GM06990 (cell line): ENCODE data around the gene LOXL1.

Experiments
- DNase-seq: peaks from one replicate; pipeline ENCODE4 v3.0.0-alpha.2; 2011; ENCODE audit not compliant: insufficient read length; ENCODE audit errors: extremely low read depth
- H3K27me3 ChIP-seq: replicated peaks from 2 replicates; pipeline ENCODE4 v1.6.0; 2011; ENCODE audit warnings: low read length; ENCODE audit not compliant: control insufficient read depth, insufficient read depth
- H3K36me3 ChIP-seq: 2 replicates; pipeline ENCODE4 v1.5.1; 2011; ENCODE audit warnings: low read length; ENCODE audit not compliant: control insufficient read depth, insufficient read depth
- H3K4me3 ChIP-seq: replicated peaks from 2 replicates; pipeline ENCODE4 v1.5.1; 2011; ENCODE audit warnings: low read depth, mild to moderate bottlenecking, control low read depth, low read length
- TF ChIP-seq, protein P1 (sequence below): IDR thresholded peaks from 2 replicates; pipeline ENCODE4 v1.5.1; 2011; ENCODE audit warnings: low read length, control low read depth, mild to moderate bottlenecking, inconsistent platforms; ENCODE audit not compliant: insufficient read depth, poor library complexity, severe bottlenecking

LOXL1 gene

GRCh38 chr15:73994912-73995622 is 68.8 kb downstream of the LOXL1 start:
- Histone ChIP-seq H3K27me3 (no peaks in the 10 kb centered on the region), H3K4me3 (peak overlapping the region; percentile 87), H3K36me3 (peaks cover 3% of the 10 kb centered on the region; the same call in 1 of the 2 replicates)
- DNase-seq = no peak
- TF ChIP-seq, protein P1, sequence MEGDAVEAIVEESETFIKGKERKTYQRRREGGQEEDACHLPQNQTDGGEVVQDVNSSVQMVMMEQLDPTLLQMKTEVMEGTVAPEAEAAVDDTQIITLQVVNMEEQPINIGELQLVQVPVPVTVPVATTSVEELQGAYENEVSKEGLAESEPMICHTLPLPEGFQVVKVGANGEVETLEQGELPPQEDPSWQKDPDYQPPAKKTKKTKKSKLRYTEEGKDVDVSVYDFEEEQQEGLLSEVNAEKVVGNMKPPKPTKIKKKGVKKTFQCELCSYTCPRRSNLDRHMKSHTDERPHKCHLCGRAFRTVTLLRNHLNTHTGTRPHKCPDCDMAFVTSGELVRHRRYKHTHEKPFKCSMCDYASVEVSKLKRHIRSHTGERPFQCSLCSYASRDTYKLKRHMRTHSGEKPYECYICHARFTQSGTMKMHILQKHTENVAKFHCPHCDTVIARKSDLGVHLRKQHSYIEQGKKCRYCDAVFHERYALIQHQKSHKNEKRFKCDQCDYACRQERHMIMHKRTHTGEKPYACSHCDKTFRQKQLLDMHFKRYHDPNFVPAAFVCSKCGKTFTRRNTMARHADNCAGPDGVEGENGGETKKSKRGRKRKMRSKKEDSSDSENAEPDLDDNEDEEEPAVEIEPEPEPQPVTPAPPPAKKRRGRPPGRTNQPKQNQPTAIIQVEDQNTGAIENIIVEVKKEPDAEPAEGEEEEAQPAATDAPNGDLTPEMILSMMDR = no peak

- Histone ChIP-seq H3K36me3 (peaks cover 3% of the 10 kb centered on the region; the same call in 1 of the 2 replicates), H3K4me3 (peak overlapping the region; percentile 87), H3K27me3 (no peaks in the 10 kb centered on the region)
- no peak for DNase-seq
- TF ChIP-seq, protein P1 = no peak
These were observed 70.0 kb downstream of the LOXL1 start for GRCh38 chr15:73996267-73996666.

DNA sequence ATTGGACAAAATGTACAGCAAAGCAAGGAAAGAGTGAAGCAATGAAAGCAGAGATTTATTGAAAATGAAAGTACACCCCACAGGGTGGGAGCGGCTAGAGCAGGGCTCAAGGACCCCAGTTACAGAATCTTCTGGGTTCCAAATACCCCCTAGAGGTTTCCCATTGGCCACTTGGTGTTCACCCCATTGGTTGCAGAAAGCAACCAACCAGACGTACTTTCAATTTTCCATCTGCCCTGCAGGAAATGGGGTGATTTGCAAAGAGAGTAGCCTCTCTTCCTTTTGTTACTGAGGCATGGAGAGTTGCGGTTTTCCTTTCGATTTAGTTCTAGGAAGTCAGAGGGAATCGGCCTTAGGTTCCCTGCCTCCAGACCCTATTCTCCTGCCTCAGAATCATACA is 70.7 kb downstream of the LOXL1 start:
- Histone ChIP-seq H3K4me3 (peak overlapping the region; percentile 87), H3K27me3 (no peaks in the 10 kb centered on the region), H3K36me3 (peaks cover 3% of the 10 kb centered on the region; the same call in 1 of the 2 replicates)
- DNase-seq = no peak
- TF ChIP-seq, protein P1 = no peak

- DNase-seq = no peak
- Histone ChIP-seq H3K36me3 (peaks cover 5% of the 10 kb centered on the region; the same call in 1 of the 2 replicates), H3K4me3 (no peak overlapping the region), H3K27me3 (no peaks in the 10 kb centered on the region)
- TF ChIP-seq, protein P1 = no peak
These were observed 71.7 kb downstream of the LOXL1 start for GRCh38 chr15:73997986-73998385.
